ENCODE measurements around the gene HEXD.

GRCh38 chr17:82491533-82491932 is 73.4 kb downstream of the HEXD start:
- TF ChIP-seq POLR2AphosphoS5 (IDR thresholded peaks at IDR 0.05; ENCODE audit: low read length) (no peak), EZH2 (IDR thresholded peaks at IDR 0.05; ENCODE audit: borderline replicate concordance, control insufficient read depth, low read depth, low read length) (no peak), CTCF (IDR thresholded peaks at IDR 0.05 in 2 of 3, conservative IDR thresholded peaks at IDR 0.05 in 1 of 3; ENCODE audit: control insufficient read depth in 2 of 3, extremely low read depth in 1 of 3, insufficient read depth in 1 of 3, low read depth in 3 of 3, low read length in 3 of 3) (no peak), NBN (IDR thresholded peaks at IDR 0.05) (no peak), EP300 (IDR thresholded peaks at IDR 0.05; ENCODE audit: borderline replicate concordance in 1 of 2, control insufficient read depth in 1 of 2, low read depth in 2 of 2, low read length in 2 of 2) (no peak), JUNB (IDR thresholded peaks at IDR 0.05) (no peak), SMC3 (IDR thresholded peaks at IDR 0.05; ENCODE audit: borderline replicate concordance, low read length) (no peak), TAF1 (IDR thresholded peaks at IDR 0.05; ENCODE audit: borderline replicate concordance, low read depth, low read length) (no peak), POLR2A (IDR thresholded peaks at IDR 0.05; ENCODE audit: low read depth, low read length) (no peak), BACH1 (IDR thresholded peaks at IDR 0.05; ENCODE audit: borderline replicate concordance) (no peak), GABPA (IDR thresholded peaks at IDR 0.05; ENCODE audit: low read depth) (no peak), MTA2 (IDR thresholded peaks at IDR 0.05; ENCODE audit: low read depth) (no peak), ZNF274 (IDR thresholded peaks at IDR 0.05; ENCODE audit: insufficient read depth, insufficient read length) (no peak)
- TF ChIP-seq, protein P1, sequence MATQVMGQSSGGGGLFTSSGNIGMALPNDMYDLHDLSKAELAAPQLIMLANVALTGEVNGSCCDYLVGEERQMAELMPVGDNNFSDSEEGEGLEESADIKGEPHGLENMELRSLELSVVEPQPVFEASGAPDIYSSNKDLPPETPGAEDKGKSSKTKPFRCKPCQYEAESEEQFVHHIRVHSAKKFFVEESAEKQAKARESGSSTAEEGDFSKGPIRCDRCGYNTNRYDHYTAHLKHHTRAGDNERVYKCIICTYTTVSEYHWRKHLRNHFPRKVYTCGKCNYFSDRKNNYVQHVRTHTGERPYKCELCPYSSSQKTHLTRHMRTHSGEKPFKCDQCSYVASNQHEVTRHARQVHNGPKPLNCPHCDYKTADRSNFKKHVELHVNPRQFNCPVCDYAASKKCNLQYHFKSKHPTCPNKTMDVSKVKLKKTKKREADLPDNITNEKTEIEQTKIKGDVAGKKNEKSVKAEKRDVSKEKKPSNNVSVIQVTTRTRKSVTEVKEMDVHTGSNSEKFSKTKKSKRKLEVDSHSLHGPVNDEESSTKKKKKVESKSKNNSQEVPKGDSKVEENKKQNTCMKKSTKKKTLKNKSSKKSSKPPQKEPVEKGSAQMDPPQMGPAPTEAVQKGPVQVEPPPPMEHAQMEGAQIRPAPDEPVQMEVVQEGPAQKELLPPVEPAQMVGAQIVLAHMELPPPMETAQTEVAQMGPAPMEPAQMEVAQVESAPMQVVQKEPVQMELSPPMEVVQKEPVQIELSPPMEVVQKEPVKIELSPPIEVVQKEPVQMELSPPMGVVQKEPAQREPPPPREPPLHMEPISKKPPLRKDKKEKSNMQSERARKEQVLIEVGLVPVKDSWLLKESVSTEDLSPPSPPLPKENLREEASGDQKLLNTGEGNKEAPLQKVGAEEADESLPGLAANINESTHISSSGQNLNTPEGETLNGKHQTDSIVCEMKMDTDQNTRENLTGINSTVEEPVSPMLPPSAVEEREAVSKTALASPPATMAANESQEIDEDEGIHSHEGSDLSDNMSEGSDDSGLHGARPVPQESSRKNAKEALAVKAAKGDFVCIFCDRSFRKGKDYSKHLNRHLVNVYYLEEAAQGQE (IDR thresholded peaks at IDR 0.05; ENCODE audit: low read depth, low read length): no peak

Data from GM12878 (cell line).